Sigmoid colon (tissue), 7 donors: ENCODE data around the gene DIO3. TPM values are rescaled to one million over a fixed set of nuclear protein-coding genes. Genes with fewer than 3 reads are reported as not detected.

Experiments
- DNase-seq: peaks from one replicate; pipeline ENCODE4 v3.0.0-alpha.2; 2019
- H3K27ac ChIP-seq, 4 donors: fragments of 200-600 bp; sonication (generic); one replicate each; pipeline ENCODE4 v1.5.1; 2016 to 2019; ENCODE audit warnings: mild to moderate bottlenecking in 1 of 4
- H3K27me3 ChIP-seq, 3 donors: fragments of 200-600 bp; sonication (generic); one replicate each; pipeline ENCODE4 v1.5.1; 2019; ENCODE audit warnings: mild to moderate bottlenecking in 1 of 3
- H3K36me3 ChIP-seq, 4 donors: fragments of 200-600 bp; sonication (generic); one replicate each; pipeline ENCODE4 v1.5.1; 2016 to 2019
- H3K4me1 ChIP-seq, 4 donors: fragments of 200-600 bp; sonication (generic); one replicate each; pipeline ENCODE4 v1.5.1; 2017 to 2019
- H3K4me3 ChIP-seq, 4 donors: fragments of 200-600 bp; sonication (generic); one replicate each; pipeline ENCODE4 v1.5.1; 2017 to 2019; ENCODE audit warnings: mild to moderate bottlenecking in 2 of 4, moderate library complexity in 1 of 4
- H3K9me3 ChIP-seq, 4 donors: fragments of 200-600 bp in 3 of 4; sonication (generic) in 3 of 4; one replicate each; pipeline versions ENCODE4 v1.5.1 to v1.6.1; 2013 to 2019
- CTCF ChIP-seq, 4 experiments: fragments of 450-650 bp in 3 of 4; fragments of 200-600 bp in 1 of 4; IDR thresholded peaks; one replicate each; pipeline ENCODE4 v1.5.1; 2016 to 2019; ENCODE audit warnings: antibody characterized with exemption in 4 of 4, mild to moderate bottlenecking in 3 of 4, moderate library complexity in 2 of 4
- EP300 ChIP-seq, 4 donors: sonication (generic); formaldehyde crosslinking; IDR thresholded peaks; one replicate each; pipeline ENCODE4 v1.6.1; 2017; ENCODE audit warnings: antibody characterized with exemption in 4 of 4
- POLR2A ChIP-seq, 2 donors: fragments of 450-650 bp; IDR thresholded peaks; one replicate each; pipeline ENCODE4 v1.6.1; 2016; ENCODE audit warnings: antibody characterized with exemption in 2 of 2, mild to moderate bottlenecking in 2 of 2, moderate library complexity in 2 of 2
- POLR2AphosphoS5 ChIP-seq, 4 donors: sonication (generic); formaldehyde crosslinking; IDR thresholded peaks; one replicate each; pipeline ENCODE4 v1.6.1; 2017; ENCODE audit warnings: antibody characterized with exemption in 4 of 4
- WGBS, 2 donors: extraction: QIAGEN DNeasy Blood & Tissue Kit; methylation state at CpG; one replicate each; pipeline ENCODE4 v1.1.7; 2013; 5-methylcytosine and 5-hydroxymethylcytosine counted together
- intact Hi-C: fragments of 100-400 bp; cut with DNase I; formaldehyde crosslinking; loops from one replicate; pipeline ENCODE4 v1.15.1; 2023
- polyA plus RNA-seq, 3 donors: library from polyadenylated mRNA; stranded (reverse); fragments of 200-250 nt; gene quantifications; one replicate each; pipeline ENCODE4 v1.2.3, GENCODE V29; 2013
- total RNA-seq, 4 donors: library from RNA; depleted of rRNA; stranded (reverse); fragments of >200 nt; gene quantifications; one replicate each; pipeline ENCODE4 v1.1.0, GENCODE V29; 2016
- donor health status: healthy with polysubstance abuse.
- donor health status: Bipolar disorder and iron deficiency.
- donor health status: healthy.

DIO3 gene
- total and polyA plus RNA-seq, 7 donors = 0.23 to 6.0 (median 2.4) TPM

GRCh38 chr14:101558739-101559240, 2.5 kb upstream of the DIO3 start:
- WGBS, 2 donors = 97 to 98% methylated on average over 1 of the region's 1 CpG
- no peak for DNase-seq
- Histone ChIP-seq H3K4me1 (peaks cover 0 to 12% (median 5%) of the 10 kb centered on the region in 4 donors), H3K36me3 (peaks cover 0 to 10% (median 1%) of the 10 kb centered on the region in 4 donors), H3K9me3 (peaks cover 0 to 17% (median 12%) of the 10 kb centered on the region in 4 donors), H3K4me3 (peak overlapping the region; percentile 57 to 64 (median 61)), H3K27me3 (peaks cover 27 to 73% (median 28%) of the 10 kb centered on the region in 3 donors), H3K27ac (peak overlapping the region in 2 of 4 donors; percentile 67 to 75)
- no peak for TF ChIP-seq EP300 (IDR thresholded peaks at IDR 0.05)
- no peak for TF ChIP-seq POLR2A (IDR thresholded peaks at IDR 0.05)
- no peak for TF ChIP-seq POLR2AphosphoS5 (IDR thresholded peaks at IDR 0.05)
- TF ChIP-seq CTCF (IDR thresholded peaks at IDR 0.05) = no peak
- intact Hi-C loops = loop anchor here (2.0 to 10.0 kb wide), 5 partner anchors 101 to 894 kb away; no protein-coding TSS in a partner anchor

- Histone ChIP-seq H3K4me1 (peaks cover 0 to 15% (median 6%) of the 10 kb centered on the region in 4 donors), H3K36me3 (peaks cover 0 to 10% (median 1%) of the 10 kb centered on the region in 4 donors), H3K4me3 (peak overlapping the region; percentile 57 to 64 (median 61)), H3K9me3 (peaks cover 0 to 17% (median 12%) of the 10 kb centered on the region in 4 donors), H3K27me3 (peaks cover 31 to 74% (median 33%) of the 10 kb centered on the region in 3 donors), H3K27ac (peak overlapping the region; percentile 38 to 75 (median 66))
- intact Hi-C loops = loop anchor here (2.0 to 10.0 kb wide), 5 partner anchors 102 to 894 kb away; no protein-coding TSS in a partner anchor
- TF ChIP-seq EP300 (IDR thresholded peaks at IDR 0.05) = no peak
- no peak for TF ChIP-seq CTCF (IDR thresholded peaks at IDR 0.05)
- TF ChIP-seq POLR2A (IDR thresholded peaks at IDR 0.05) = no peak
- no peak for TF ChIP-seq POLR2AphosphoS5 (IDR thresholded peaks at IDR 0.05)
- no peak for DNase-seq
- 57 to 63% methylated on average over 9 of the region's 9 CpGs for WGBS, 2 donors
These were observed 2.1 kb upstream of the DIO3 start for GRCh38 chr14:101559250-101559623.

- Histone ChIP-seq H3K4me1 (peaks cover 0 to 22% (median 11%) of the 10 kb centered on the region in 4 donors), H3K36me3 (peaks cover 0 to 10% (median 1%) of the 10 kb centered on the region in 4 donors), H3K4me3 (peak overlapping the region; percentile 57 to 64 (median 61)), H3K27me3 (peaks cover 36 to 77% (median 39%) of the 10 kb centered on the region in 3 donors), H3K27ac (peak overlapping the region; percentile 38 to 75 (median 66)), H3K9me3 (peaks cover 0 to 17% (median 12%) of the 10 kb centered on the region in 4 donors)
- WGBS, 2 donors = 2 to 3% methylated on average over 113 of the region's 113 CpGs
- TF ChIP-seq EP300 (IDR thresholded peaks at IDR 0.05) (no peak), CTCF (IDR thresholded peaks at IDR 0.05) (peak in 1 of 4 experiments; percentile 24), POLR2AphosphoS5 (IDR thresholded peaks at IDR 0.05) (peak in 1 of 4 donors; percentile 37), POLR2A (IDR thresholded peaks at IDR 0.05) (no peak)
- intact Hi-C loops = loop anchor here (1.0 to 10.0 kb wide), 7 partner anchors 103 to 1178 kb away; no protein-coding TSS in a partner anchor
- DNase-seq = peak; percentile 81
These were observed 1.4 kb upstream of the DIO3 start for GRCh38 chr14:101559624-101560533.

GRCh38 chr14:101560534-101561113, 671 bp upstream of the DIO3 start:
- TF ChIP-seq CTCF (IDR thresholded peaks at IDR 0.05) = no peak
- TF ChIP-seq POLR2A (IDR thresholded peaks at IDR 0.05) = no peak
- no peak for TF ChIP-seq EP300 (IDR thresholded peaks at IDR 0.05)
- TF ChIP-seq POLR2AphosphoS5 (IDR thresholded peaks at IDR 0.05) = no peak
- H3K9me3 ChIP-seq = peaks cover 0 to 17% (median 12%) of the 10 kb centered on the region in 4 donors
- H3K27ac ChIP-seq = no peak overlapping the region
- peaks cover 0 to 28% (median 17%) of the 10 kb centered on the region in 4 donors for H3K4me1 ChIP-seq
- H3K27me3 ChIP-seq = peaks cover 43 to 84% (median 46%) of the 10 kb centered on the region in 3 donors
- H3K36me3 ChIP-seq = peaks cover 0 to 10% (median 1%) of the 10 kb centered on the region in 4 donors
- peak overlapping the region; percentile 57 to 64 (median 61) for H3K4me3 ChIP-seq
- 3 to 6% methylated on average over 106 of the region's 106 CpGs for WGBS, 2 donors
- DNase-seq = no peak
- intact Hi-C loops = loop anchor here (1.0 to 5.0 kb wide), 2 partner anchors 377 to 1178 kb away; no protein-coding TSS in a partner anchor
